ENCODE measurements around the gene FARS2.

FARS2 gene

GRCh38 chr6:5250451-5250850, 10.9 kb upstream of the FARS2 start:
- DNase-seq, result no peak

- no peak for DNase-seq
Observed at GRCh38 chr6:5250911-5251310, 10.4 kb upstream of the FARS2 start.

GRCh38 chr6:5256952-5257351, 4.4 kb upstream of the FARS2 start:
- no peak for DNase-seq

GRCh38 chr6:5257400-5257799, 3.9 kb upstream of the FARS2 start:
- no peak for DNase-seq

GRCh38 chr6:5259428-5259827, 1.9 kb upstream of the FARS2 start:
- no peak for DNase-seq

- DNase-seq, result peak; percentile 57
Observed at GRCh38 chr6:5260111-5260620, 1.1 kb upstream of the FARS2 start.

GRCh38 chr6:5261545-5262109, 314 bp downstream of the FARS2 start:
- no peak for DNase-seq

- no peak for DNase-seq
Observed at GRCh38 chr6:5266423-5266822, 5.1 kb downstream of the FARS2 start.

- DNase-seq, result no peak
Observed at GRCh38 chr6:5270093-5270680, 8.9 kb downstream of the FARS2 start.

GRCh38 chr6:5271926-5272325, 10.6 kb downstream of the FARS2 start:
- DNase-seq, result no peak

- DNase-seq, result no peak
Observed at GRCh38 chr6:5274231-5274630, 12.9 kb downstream of the FARS2 start.

GRCh38 chr6:5275497-5275896, 14.2 kb downstream of the FARS2 start:
- DNase-seq, result no peak

GRCh38 chr6:5276581-5276980, 15.3 kb downstream of the FARS2 start:
- DNase-seq, result no peak

GRCh38 chr6:5277589-5277988, 16.3 kb downstream of the FARS2 start:
- DNase-seq, result no peak

- no peak for DNase-seq
Observed at GRCh38 chr6:5278047-5278446, 16.7 kb downstream of the FARS2 start.

GRCh38 chr6:5278565-5279120, 17.3 kb downstream of the FARS2 start:
- DNase-seq, result no peak

- no peak for DNase-seq
Observed at GRCh38 chr6:5279891-5280338, 18.6 kb downstream of the FARS2 start.

- no peak for DNase-seq
Observed at GRCh38 chr6:5280920-5281319, 19.6 kb downstream of the FARS2 start.

- no peak for DNase-seq
Observed at GRCh38 chr6:5282191-5282623, 20.9 kb downstream of the FARS2 start.

GRCh38 chr6:5285081-5285480, 23.8 kb downstream of the FARS2 start:
- DNase-seq, result no peak

- no peak for DNase-seq
Observed at GRCh38 chr6:5285526-5285925, 24.2 kb downstream of the FARS2 start.

- DNase-seq, result no peak
Observed at GRCh38 chr6:5286780-5287179, 25.5 kb downstream of the FARS2 start.

- no peak for DNase-seq
Observed at GRCh38 chr6:5287205-5287965, 26.1 kb downstream of the FARS2 start.

- no peak for DNase-seq
Observed at GRCh38 chr6:5287966-5288297, 26.6 kb downstream of the FARS2 start.
